ENCODE measurements around the gene OR52B2. TPM values are rescaled to one million over a fixed set of nuclear protein-coding genes. Genes with fewer than 3 reads are reported as not detected.

The OR52B2 gene
- total and polyA plus RNA-seq, 2 of the 8 experiments (the other 6 are each of a cell fraction or from before 2014, with no cell fraction given) = 0.15 TPM; not detected in 1

GRCh38 chr11:6129635-6130034, 40.5 kb downstream of the OR52B2 start:
- Histone ChIP-seq H2BK20ac (ENCODE audit: low read length) (no peak overlapping the region), H3K4ac (replicated peaks; ENCODE audit: insufficient read length, low read depth, low read length) (no peak overlapping the region), H3K27me3 (replicated peaks in 1 of 4; ENCODE audit: control insufficient read depth in 3 of 4, extremely low read depth in 1 of 4, insufficient read depth in 3 of 4, low read length in 3 of 4) (no peaks in the 10 kb centered on the region), H3K36me3 (ENCODE audit: control insufficient read depth in 2 of 4, insufficient read depth in 4 of 4, low read length in 3 of 4) (no peaks in the 10 kb centered on the region; a peak in 1 of 8 replicates), H2AFZ (ENCODE audit: low read length) (no peak overlapping the region), H3K4me2 (ENCODE audit: insufficient read depth in 1 of 2, low read depth in 2 of 2, low read length in 2 of 2) (no peak overlapping the region), H3K14ac (ENCODE audit: insufficient read length) (no peak overlapping the region), H3K23ac (ENCODE audit: insufficient read length) (no peak overlapping the region), H3K79me2 (ENCODE audit: control insufficient read depth in 1 of 2, insufficient read depth in 2 of 2, low read length in 2 of 2) (no peaks in the 10 kb centered on the region), H4K91ac (replicated peaks; ENCODE audit: insufficient read length, low read length) (no peak overlapping the region), H3K56ac (replicated peaks; ENCODE audit: insufficient read length, low read depth, low read length) (no peak overlapping the region), H2BK15ac (ENCODE audit: low read length) (no peak overlapping the region), H2AK5ac (ENCODE audit: low read depth, low read length) (no peak overlapping the region), H3K9me3 (ENCODE audit: insufficient read depth in 2 of 2, low read depth in 1 of 2, low read length in 1 of 2) (no peaks in the 10 kb centered on the region), H4K8ac (ENCODE audit: extremely low read depth, insufficient read depth, low read length) (no peak overlapping the region), H3K18ac (ENCODE audit: extremely low read depth, low read length) (no peak overlapping the region), H3K27ac (ENCODE audit: low read depth, low read length) (no peak overlapping the region), H3K23me2 (ENCODE audit: low read depth, low read length) (no peaks in the 10 kb centered on the region), H4K5ac (ENCODE audit: insufficient read length, low read depth, low read length) (no peak overlapping the region), H2BK5ac (ENCODE audit: low read depth, low read length) (no peak overlapping the region), H3K9ac (replicated peaks in 1 of 4; ENCODE audit: extremely low read depth in 1 of 4, low read depth in 3 of 4, low read length in 3 of 4) (no peak overlapping the region), H2BK12ac (ENCODE audit: low read depth, low read length) (no peak overlapping the region), H3K4me1 (replicated peaks in 1 of 4; ENCODE audit: control insufficient read depth in 3 of 4, insufficient read depth in 4 of 4, low read length in 3 of 4) (no peaks in the 10 kb centered on the region), H2BK120ac (replicated peaks; ENCODE audit: low read depth, low read length) (no peak overlapping the region), H4K20me1 (replicated peaks in 1 of 2; ENCODE audit: control insufficient read depth in 1 of 2, insufficient read depth in 2 of 2, low read length in 2 of 2) (no peaks in the 10 kb centered on the region), H3K79me1 (ENCODE audit: low read depth, low read length) (no peaks in the 10 kb centered on the region), H3K4me3 (ENCODE audit: extremely low read depth in 1 of 4, insufficient read depth in 2 of 4, low read depth in 3 of 4, low read length in 4 of 4) (no peak overlapping the region)
- POLR2A ChIA-PET (ENCODE audit: partially characterized antibody) = no interaction called here
- no peak for DNase-seq (ENCODE audit: low read depth in 1 of 2, low spot score in 2 of 2)
- CTCF ChIA-PET (ENCODE audit: partially characterized antibody) = interaction anchor here (2.0 kb wide), 1 partner anchor 233 kb away, joined by 5 read pairs; no protein-coding TSS in a partner anchor
- WGBS, 2 experiments (ENCODE audit: extremely low coverage in 1 of 2, insufficient coverage in 1 of 2, insufficient read length in 1 of 2, insufficient replicate concordance in 2 of 2, low coverage in 1 of 2, low lambda C conversion rate in 2 of 2, missing lambda C conversion rate in 1 of 2) = 88% methylated on average over 1 of the region's 1 CpG; no CpG with 5 or more reads in 1 of the 2 experiments
- FAIRE-seq = no peak
- TF ChIP-seq SIN3A (conservative IDR thresholded peaks at IDR 0.05 in 1 of 2, IDR thresholded peaks at IDR 0.05 in 1 of 2; ENCODE audit: low read depth in 1 of 2, low read length in 2 of 2) = no peak
- TF ChIP-seq BCL11A (IDR thresholded peaks at IDR 0.05; ENCODE audit: low read depth in 2 of 2, low read length in 2 of 2) = no peak
- no peak for TF ChIP-seq EZH2 (IDR thresholded peaks at IDR 0.05; ENCODE audit: low read depth, low read length, severe bottlenecking)
